ENCODE measurements around the gene DSC2.

DNA sequence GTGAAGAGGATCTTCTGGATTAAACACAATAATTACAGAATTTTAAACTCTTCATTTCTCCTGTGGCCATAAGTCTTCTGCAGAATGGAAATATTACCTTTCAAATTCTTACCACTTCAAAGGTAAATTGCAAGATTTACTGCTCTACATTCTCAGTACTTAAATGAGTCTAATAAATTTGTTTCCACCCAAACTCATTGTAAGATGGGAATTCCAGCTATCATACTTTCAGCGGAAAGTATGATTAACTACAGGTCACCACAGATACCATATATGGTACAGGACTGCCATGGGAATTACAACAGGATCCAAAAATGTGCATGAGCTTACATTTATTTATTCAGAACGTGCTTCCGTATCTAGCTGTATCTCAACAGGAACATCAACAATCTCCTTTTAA is 62.8 kb downstream of the DSC2 start:
- TF ChIP-seq, protein P1, sequence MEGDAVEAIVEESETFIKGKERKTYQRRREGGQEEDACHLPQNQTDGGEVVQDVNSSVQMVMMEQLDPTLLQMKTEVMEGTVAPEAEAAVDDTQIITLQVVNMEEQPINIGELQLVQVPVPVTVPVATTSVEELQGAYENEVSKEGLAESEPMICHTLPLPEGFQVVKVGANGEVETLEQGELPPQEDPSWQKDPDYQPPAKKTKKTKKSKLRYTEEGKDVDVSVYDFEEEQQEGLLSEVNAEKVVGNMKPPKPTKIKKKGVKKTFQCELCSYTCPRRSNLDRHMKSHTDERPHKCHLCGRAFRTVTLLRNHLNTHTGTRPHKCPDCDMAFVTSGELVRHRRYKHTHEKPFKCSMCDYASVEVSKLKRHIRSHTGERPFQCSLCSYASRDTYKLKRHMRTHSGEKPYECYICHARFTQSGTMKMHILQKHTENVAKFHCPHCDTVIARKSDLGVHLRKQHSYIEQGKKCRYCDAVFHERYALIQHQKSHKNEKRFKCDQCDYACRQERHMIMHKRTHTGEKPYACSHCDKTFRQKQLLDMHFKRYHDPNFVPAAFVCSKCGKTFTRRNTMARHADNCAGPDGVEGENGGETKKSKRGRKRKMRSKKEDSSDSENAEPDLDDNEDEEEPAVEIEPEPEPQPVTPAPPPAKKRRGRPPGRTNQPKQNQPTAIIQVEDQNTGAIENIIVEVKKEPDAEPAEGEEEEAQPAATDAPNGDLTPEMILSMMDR (IDR thresholded peaks at IDR 0.05): no peak
- TF ChIP-seq POLR2AphosphoS5 (IDR thresholded peaks at IDR 0.05): no peak
